ENCODE data around the gene ELFN1.
"Not testable (repeated sequence)": the region's sequence is repeated elsewhere in the genome, so short reads cannot be mapped to it uniquely, and the experiment has no call there.

ELFN1 gene

GRCh38 chr7:1716263-1717094 is 46.4 kb downstream of the ELFN1 start:
- TF ChIP-seq CTCF (IDR thresholded peaks at IDR 0.05; ENCODE audit: low read depth, low read length): no peak
- DNase-seq (ENCODE audit: extremely low read depth, low read depth): no peak

- no peak for DNase-seq (ENCODE audit: extremely low read depth, low read depth)
- no peak for TF ChIP-seq CTCF (IDR thresholded peaks at IDR 0.05; ENCODE audit: low read depth, low read length)
Observed at GRCh38 chr7:1717095-1717483, 47.0 kb downstream of the ELFN1 start.

GRCh38 chr7:1717903-1718676 is 48.0 kb downstream of the ELFN1 start:
- DNase-seq (ENCODE audit: extremely low read depth, low read depth): no peak
- no peak for TF ChIP-seq CTCF (IDR thresholded peaks at IDR 0.05; ENCODE audit: low read depth, low read length)

GRCh38 chr7:1718850-1719249 is 48.8 kb downstream of the ELFN1 start:
- not testable (repeated sequence) for DNase-seq (ENCODE audit: extremely low read depth, low read depth)

GRCh38 chr7:1719256-1719655 is 49.2 kb downstream of the ELFN1 start:
- not testable (repeated sequence) for DNase-seq (ENCODE audit: extremely low read depth, low read depth)

- DNase-seq (ENCODE audit: extremely low read depth, low read depth): no peak
- TF ChIP-seq CTCF (IDR thresholded peaks at IDR 0.05; ENCODE audit: low read depth, low read length): no peak
Observed at GRCh38 chr7:1719913-1720312, 49.8 kb downstream of the ELFN1 start.

GRCh38 chr7:1720326-1720725 is 50.2 kb downstream of the ELFN1 start:
- no peak for TF ChIP-seq CTCF (IDR thresholded peaks at IDR 0.05; ENCODE audit: low read depth, low read length)
- no peak for DNase-seq (ENCODE audit: extremely low read depth, low read depth)

- no peak for TF ChIP-seq CTCF (IDR thresholded peaks at IDR 0.05; ENCODE audit: low read depth, low read length)
- DNase-seq (ENCODE audit: extremely low read depth, low read depth): no peak
Observed at GRCh38 chr7:1721047-1721690, 51.1 kb downstream of the ELFN1 start.

Data from AG09319 (cell line).